WERI-Rb-1 (cell line): Measurements from ENCODE around the gene AHCTF1.
A peak's percentile ranks its signal among the peaks of the same experiment; 100 is the strongest.

Experiments used
- DNase-seq: peaks from one replicate; pipeline ENCODE4 v3.0.0-alpha.2; 2020
- H3K27ac ChIP-seq: fragments of 250-450 bp; sonication (Bioruptor Pico); 2 replicates; pipeline ENCODE4 v1.5.1; 2020; ENCODE audit warnings: mild to moderate bottlenecking, moderate library complexity
- H3K27me3 ChIP-seq: fragments of 250-450 bp; sonication (Bioruptor Pico); 2 replicates; pipeline ENCODE4 v1.5.1; 2021; ENCODE audit warnings: mild to moderate bottlenecking, low read depth, moderate library complexity; ENCODE audit not compliant: insufficient read depth, severe bottlenecking
- H3K36me3 ChIP-seq: fragments of 250-450 bp; sonication (Bioruptor Pico); 2 replicates; pipeline ENCODE4 v1.5.1; 2020; ENCODE audit warnings: mild to moderate bottlenecking, moderate library complexity
- H3K4me3 ChIP-seq: 2 replicates; pipeline ENCODE4 v1.5.1; 2011; ENCODE audit warnings: low read depth, mild to moderate bottlenecking, control low read depth, low read length
- H3K9me3 ChIP-seq: fragments of 250-450 bp; sonication (Bioruptor Pico); 2 replicates; pipeline ENCODE4 v1.5.1; 2021; ENCODE audit warnings: mild to moderate bottlenecking, moderate library complexity; ENCODE audit not compliant: severe bottlenecking
- CTCF ChIP-seq: IDR thresholded peaks from 2 replicates; pipeline ENCODE4 v1.5.1; 2011; ENCODE audit warnings: low read depth, mild to moderate bottlenecking, control low read depth, inconsistent platforms, low read length

The AHCTF1 gene

GRCh38 chr1:246790833-246791232 is 140.9 kb downstream of the AHCTF1 start:
- Histone ChIP-seq H3K27me3 (no peaks in the 10 kb centered on the region), H3K27ac (no peak overlapping the region), H3K4me3 (no peak overlapping the region), H3K36me3 (no peaks in the 10 kb centered on the region), H3K9me3 (no peaks in the 10 kb centered on the region)
- no peak for DNase-seq
- no peak for TF ChIP-seq CTCF

- Histone ChIP-seq H3K27ac (no peak overlapping the region), H3K4me3 (no peak overlapping the region), H3K36me3 (no peaks in the 10 kb centered on the region), H3K27me3 (no peaks in the 10 kb centered on the region), H3K9me3 (no peaks in the 10 kb centered on the region)
- DNase-seq = no peak
- TF ChIP-seq CTCF = no peak
These were observed 141.4 kb downstream of the AHCTF1 start for GRCh38 chr1:246790364-246790763.

- H3K27ac ChIP-seq = no peak overlapping the region
- peak; percentile 8 for DNase-seq
- H3K36me3 ChIP-seq = no peaks in the 10 kb centered on the region
- no peak for TF ChIP-seq CTCF
- H3K4me3 ChIP-seq = no peak overlapping the region
- H3K9me3 ChIP-seq = no peaks in the 10 kb centered on the region
- H3K27me3 ChIP-seq = no peaks in the 10 kb centered on the region
These were observed 142.1 kb downstream of the AHCTF1 start for GRCh38 chr1:246789454-246790339.
